HG03565 (cell line): ENCODE results near the gene DDX23.
"Not testable (repeated sequence)": the region's sequence is repeated elsewhere in the genome, so short reads cannot be mapped to it uniquely, and the experiment has no call there.

Experiments used
- ATAC-seq: cut with Tn5 transposase; IDR thresholded peaks from one replicate; pipeline ENCODE4 v1.9.1; 2021; ENCODE audit warnings: mild to moderate bottlenecking, moderate library complexity; ENCODE audit not compliant: unreplicated experiment

DDX23 gene

DNA sequence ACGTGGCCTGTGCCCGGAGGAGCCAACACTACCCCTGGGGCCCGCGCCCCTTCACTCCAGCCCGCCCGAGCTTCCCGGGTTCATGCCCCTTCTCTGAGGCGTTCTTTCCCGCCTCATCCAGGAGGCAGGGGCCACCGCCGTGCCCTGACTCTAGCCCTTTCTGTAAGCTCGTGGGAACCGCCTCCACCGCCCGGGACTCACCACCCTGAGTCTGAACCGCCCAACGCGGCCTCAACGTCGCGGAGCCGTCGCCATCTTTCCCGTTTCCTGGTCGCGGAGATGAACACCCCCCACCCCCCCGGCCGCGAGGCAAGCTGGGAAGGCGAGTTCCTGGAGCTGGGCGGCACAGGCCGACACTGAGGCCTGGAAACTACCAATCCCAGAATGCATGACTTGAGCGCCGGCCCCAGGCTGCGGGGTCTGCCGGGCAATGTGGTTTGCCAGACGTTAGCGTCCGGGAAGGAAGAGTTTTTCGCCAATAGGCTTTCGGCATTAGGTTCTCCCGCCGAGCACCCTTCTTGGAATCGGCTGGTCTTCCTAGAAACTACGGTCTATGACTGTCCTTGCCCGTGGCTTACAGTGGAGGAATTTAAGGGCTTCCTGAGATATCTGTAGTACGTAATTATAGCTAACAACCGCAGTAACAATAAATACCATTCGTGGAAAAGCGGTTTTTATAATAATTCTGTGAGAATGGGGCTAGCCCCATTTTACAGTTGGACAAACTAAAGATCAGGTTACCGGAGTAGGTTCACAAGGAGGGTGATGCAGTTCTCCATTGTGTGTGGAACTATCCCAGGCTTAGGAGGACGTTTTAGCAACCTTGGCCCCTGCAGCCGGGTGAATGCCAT is at the start of gene DDX23:
DDX23 (minus strand) TSS at position 281 of the 851 bp plus-strand sequence. CDS start 6,381 bp downstream, outside the sequence.
- ATAC-seq = peak; percentile 89

DNA sequence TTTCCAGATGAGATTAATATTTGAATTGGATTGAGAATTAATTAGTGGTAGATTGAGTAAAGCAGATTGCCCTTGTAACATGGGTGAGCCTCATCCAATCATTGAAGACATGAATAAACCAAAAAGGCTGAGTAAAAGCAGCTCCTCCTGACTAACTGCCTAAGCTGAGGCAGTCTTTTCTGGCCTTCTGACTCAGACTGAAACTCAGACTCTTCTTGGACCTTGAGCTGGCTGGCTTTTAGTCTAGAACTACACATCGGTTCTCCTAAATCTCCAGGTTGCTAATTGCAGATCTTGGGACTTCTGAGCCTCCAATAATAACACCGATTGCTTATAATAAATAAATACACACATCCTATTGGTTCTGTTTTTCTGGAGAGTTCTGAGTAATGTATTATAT is 49.3 kb upstream of the DDX23 start:
- ATAC-seq = no peak

DNA sequence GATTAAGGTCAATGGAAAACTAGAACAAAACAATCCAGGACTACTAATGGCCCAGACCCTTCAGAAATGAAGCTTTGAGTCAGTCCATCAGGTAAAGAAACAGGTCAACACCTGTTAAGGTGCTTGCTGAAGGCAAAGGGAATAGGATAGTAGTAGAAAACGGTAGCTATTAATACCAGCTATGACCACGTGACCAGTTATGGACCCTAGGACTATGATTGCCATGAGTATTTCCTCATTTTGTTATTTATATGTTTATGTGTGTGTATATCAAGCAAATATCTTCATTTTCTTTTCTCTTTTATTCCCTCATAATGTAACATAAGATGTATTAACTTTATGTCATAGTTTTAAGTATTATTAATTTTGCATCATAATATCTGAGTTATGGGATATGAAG is 47.7 kb upstream of the DDX23 start:
- no peak for ATAC-seq

DNA sequence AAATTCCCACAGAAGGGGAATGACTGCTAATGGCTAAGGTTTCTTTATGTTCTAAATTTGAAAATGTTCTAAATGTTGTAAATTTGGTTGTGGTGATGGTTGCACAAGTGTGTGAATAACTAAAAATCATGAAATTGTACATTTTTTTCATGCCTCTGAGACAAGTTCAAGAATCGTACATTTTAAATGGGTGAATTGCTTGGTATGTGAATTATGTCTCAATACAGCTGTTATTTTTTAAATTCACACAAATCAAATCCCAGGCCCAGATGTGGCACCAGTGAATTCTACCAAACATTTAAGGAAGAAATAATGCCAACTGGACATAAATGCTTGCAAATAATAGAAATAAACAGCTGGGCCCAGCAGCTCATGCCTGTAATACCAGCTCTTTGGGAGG is 42.3 kb upstream of the DDX23 start:
- ATAC-seq = no peak

DNA sequence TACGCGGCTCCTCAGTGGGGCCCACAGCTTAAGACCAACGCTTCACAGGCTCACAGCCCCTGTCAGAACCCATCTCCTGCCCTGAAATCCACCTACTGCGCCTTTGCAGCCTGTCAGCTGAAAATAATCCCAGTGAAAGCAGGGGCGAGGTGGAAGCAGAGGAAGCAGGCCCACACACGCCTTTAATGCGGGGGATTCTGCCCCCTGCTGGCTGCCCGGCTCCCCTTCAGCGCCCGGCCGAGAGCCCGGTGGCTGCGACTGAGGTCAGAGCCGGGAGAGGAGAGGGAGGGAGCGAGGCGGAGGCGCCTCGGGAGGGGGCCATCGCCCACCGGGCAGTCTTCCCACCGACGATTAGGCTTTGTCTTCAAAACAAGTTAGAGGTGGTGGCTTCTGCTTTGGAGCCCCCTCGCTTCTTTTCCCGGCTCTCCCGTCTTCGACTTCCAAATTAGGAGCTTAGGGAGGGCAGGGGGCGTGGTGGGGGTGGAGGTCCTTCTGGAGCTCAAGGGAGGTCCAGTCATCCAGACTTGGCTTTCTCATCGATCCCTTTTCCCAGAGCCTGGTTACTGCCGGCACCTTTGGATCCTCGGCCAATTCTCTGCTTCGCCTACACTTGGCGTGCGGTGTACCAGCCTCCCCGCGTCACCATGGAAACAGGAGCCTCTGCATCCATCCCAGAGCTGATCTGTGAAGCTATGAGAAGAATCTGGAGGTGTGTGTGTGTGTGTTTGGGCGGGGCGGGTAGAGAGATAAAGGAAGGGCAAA is 38.9 kb upstream of the DDX23 start:
- peak; percentile 45 for ATAC-seq

DNA sequence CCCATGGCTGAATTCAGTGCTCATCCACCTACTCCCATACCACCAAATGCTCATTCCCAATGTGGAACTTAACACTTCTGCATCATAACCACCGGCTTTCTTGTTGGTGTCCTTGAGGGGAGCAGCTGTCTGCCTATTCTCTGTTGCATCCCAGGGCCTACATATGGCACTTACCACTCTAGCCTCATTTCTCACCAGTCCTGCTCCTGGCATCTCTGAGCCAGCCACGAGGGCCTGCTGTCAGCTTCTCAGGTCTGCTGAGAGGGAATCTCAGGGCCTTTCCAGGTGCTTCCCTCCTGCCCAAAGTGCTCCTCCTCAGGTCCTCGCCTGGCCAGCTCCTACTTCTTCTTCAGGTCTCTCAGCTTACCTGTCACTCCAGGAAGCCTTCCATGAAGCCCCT is 37.7 kb upstream of the DDX23 start:
- no peak for ATAC-seq

DNA sequence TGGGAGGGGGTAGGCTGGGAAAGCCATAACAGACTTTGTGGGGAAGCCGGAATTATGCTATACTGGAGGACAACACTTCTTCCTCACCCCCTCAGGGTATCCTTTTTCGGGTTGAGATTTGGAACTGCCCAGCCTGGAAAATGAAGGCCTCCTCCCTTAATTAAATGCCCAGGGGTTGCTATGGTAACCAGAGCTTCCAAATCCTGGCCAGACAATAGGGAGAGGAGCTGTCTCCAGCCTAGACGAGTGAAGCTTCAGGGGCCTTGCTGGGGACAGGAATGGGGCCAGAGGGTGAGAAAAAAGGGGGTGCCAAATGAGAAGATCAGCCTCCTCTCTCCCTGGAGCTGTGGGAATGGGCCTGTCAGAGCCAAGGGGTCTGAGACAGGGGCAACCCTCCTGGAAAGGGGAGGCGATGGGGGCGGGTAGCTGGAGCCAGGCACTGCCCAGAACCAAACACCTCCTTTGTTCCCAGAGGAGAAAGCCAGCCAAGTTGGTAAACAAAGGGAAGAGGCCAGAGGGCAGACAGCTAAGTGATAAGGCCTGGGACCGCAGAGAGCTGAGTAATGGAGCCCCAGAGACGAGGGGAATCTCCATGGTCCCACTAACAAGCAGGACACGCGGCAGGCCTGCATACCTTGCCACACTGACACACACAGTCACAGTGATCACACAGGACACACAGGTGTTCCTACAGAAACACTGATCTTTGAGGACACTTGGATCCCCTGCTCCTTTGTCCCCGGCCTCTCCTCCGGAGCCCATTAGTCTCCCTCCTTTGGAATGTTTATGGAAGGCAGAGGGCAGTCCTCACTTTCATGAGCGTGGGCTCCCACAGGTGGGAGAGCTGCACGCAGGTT is 31.6 kb upstream of the DDX23 start:
- no peak for ATAC-seq

DNA sequence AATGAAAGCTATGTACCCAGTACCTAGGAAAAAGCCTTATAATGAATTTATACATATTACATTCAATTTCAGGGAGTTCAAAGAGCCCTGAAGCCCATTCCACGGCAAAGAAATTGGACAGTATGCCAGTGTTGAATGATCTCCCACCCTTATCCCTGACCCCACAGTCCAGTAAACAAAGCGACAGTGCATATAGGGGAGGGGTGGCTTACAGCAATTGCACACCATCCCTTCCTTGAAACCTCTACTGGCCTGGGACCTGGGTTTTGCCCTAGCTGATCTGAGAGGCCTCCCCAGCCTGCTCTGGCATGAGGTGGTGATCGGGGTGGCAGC is 31.0 kb upstream of the DDX23 start:
- no peak for ATAC-seq

DNA sequence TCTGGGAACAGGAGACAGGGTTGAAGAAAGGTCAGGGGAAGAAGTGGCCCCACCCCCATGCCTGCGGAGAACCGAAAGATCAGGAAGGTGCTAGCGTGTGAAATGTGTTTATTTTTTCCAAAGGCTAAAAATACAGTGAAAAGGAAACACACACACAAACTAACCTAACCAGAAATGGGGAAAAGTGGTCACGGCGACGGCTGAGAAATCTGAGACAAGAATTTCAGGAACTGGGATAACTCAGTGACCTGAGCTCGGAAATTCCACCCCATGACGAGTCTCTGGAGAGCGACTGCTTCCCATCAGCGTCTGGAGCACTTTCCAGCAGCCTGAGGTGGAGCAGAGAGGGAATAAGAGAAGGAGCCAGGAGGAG is 30.3 kb upstream of the DDX23 start:
- ATAC-seq = no peak

DNA sequence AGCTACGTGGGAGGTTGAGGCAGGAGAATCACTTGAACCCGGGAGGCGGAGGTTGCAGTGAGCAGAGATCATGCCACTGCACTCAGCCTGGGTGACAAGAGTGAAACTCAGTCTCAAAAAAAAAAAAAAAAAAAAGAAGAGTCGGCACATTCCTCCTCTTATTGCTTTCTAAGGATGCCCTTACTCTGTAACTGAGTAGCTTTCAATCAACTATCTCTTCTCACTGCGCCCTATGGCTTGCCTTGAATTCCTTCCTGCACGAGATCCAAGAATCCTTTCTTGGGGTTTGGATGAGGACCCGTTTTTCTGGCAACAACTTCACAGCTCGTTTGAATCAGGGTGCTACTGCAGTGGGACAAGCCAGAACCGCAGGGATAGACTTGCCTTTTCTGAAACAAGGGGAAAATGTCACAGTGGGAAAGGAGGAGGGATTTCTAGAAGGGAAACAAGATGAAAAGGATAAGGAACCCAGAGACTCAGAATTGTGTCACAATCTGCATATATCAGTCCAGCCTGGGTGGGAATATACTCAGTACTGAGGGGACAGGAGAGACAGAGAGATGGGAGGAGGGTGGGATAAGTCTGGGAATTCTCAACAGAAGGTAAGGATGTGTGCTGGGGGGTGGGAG is 29.8 kb upstream of the DDX23 start:
- ATAC-seq = no peak

DNA sequence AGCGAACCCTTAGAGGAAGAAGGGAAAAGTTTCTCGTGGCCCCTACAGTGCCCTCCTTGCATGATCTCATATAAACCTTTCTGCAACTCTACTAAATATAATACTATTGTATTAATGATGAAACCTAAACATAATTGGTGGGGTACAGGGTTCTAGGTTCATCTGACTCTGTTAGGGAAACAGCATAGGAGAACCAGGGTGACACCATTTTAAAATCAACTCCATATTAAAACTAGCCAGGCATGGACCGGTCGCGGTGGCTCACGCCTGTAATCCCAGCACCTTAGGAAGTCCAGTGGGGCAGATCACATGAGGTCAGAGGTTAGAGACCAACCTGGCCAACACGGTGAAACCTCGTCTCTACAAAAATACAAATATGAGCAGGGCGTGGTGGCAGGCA is 28.7 kb upstream of the DDX23 start:
- ATAC-seq = no peak

DNA sequence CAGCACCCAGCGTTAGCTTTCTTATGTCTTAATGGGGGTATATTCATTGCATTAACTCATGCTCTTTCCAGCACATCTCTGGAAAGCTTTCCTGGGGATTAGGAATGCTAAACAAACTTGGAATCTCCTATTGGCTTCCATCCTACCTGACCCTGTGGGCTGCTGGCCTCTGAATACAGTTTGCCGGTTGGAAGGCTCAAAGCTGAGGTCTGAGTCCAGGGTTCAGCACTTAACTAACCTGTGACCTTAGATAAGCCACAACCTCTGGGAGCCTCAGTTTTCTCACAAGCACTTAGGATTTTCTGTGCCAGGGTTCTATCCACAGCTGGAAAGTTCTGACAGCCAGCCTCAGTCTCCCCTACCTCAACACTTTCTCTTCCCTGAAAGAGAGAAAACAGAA is 26.6 kb upstream of the DDX23 start:
- ATAC-seq = no peak

DNA sequence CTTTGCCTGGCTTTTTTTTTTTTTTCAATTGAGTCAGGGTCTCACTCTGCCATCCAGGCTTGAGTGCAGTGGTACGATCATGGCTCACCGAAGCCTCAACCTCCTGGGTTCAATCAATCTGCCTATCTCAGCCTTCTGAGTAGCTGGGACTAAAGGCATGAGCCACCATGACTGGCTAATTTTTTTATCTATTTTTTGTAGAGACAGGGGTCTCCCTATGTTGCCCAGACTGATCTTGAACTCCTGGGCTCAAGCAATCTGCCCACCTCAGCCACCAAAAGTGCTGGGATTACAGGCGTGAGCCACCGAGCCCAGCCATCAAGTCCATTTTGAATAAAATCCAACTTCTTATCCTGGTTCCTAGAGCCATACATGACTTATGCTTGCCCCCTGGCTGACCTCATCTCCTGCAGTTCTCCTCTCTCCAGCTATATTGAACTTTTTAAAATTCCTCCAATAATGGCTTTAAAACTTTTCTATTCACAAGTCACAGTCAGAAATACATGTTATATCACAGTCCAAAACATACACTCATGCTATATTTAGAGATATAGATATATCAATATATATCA is 24.1 kb upstream of the DDX23 start:
- ATAC-seq = no peak

DNA sequence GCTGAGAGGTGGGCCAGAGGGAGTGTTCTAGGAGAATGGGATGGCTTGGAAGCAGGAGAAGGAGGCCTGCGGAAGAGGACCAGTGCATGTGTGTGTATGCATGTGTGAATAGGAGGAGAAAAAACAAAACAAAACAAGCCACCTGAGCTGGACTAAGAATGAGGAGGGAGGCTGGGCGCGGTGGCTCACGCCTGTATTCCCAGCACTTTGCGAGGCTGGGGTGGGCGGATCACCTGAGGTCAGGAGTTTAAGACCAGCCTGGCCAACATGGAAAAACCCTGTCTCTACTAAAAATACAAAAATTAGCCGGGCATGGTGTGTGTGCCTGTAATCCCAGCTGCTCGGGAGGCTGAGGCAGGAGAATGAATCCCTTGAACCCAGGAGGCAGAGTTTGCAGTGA is 21.6 kb upstream of the DDX23 start:
- ATAC-seq = not testable (repeated sequence)

DNA sequence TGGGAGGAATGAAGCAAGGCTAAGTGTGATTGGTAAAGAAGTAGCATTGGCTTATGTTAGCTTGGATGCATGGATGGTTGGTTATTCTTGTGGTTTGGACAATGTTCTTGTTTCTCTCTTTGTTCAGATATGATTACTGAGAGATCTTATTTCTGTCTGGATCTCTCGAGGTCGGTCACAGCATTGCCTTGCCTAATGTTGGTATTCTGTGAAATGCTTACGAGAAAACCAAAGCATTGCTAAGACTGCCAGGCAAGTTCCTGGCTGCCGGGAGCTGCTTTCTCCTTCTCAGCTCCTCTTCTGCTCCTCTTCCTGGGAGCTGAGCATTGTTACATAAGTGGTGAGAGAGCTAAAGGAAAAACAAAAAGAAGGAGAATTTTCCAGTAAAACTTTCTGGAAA is 21.1 kb upstream of the DDX23 start:
- ATAC-seq = no peak

DNA sequence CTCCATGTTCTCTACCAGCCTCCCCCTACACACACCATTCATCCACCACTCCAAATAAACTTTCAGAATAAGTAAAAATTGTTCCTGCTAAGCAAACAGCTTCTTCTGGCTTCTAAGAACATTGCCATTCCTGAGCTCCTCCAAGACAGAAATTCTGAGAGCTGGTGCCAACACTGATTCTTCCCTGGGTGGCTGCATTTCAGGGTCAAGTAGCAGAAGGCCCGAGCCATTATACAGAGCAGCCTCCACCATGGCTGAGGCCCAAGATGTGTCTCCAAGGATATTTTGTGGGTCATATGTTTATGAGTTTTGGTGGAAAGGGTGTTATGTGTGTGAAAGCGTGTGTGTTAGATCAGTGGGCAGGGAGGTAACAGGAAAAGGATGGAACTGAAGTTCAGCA is 17.2 kb upstream of the DDX23 start:
- ATAC-seq = no peak

DNA sequence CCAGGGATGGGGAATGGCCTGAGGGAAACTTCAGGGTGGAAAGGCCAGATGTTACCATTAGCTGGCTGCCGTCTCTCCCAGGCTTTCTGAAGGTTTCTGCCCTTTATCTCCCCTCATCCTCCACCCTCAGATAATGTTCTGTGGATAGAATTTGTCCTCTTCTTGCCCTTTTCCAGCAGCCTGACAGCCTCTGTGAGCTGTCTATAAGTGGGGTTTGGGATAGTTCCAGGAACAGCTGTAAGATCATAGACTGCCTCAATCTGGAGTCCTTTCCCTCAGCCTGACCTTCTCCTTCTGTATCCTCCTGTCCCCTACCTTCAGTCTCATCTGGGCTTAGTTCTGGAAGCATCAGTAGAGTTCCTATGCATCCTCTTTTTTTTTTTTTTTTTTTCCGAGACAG is 16.5 kb upstream of the DDX23 start:
- no peak for ATAC-seq

DNA sequence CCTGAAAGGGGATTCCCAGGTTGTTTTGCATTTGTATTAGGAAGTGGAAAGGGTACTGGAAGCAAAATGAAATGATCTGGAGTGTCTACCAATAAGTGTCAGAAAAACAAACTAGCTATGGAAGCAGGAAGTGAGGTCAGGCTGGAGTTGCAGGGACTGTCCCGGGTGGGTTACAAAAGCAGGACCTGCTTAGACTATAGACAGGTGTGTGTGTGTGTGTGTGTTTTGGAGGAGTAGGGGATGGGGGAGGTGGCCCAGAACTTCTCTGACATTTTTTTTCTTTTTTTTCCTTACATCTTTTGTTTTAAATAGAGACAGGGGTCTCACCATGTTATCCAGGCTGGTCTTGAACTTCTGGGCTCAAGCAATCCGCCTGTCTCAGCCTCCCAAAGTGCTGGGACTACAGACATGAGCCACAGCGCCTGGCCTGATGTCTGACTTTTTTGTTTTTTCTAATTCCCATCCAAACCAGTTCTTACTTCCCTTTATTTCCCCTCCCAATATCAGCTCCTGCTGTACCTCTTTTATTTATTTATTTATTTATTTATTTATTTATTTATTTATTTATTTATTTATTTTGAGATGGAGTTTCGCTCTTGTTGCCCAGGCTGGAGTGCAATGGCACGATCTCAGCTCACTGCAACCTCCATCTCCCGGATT is 14.2 kb upstream of the DDX23 start:
- no peak for ATAC-seq

DNA sequence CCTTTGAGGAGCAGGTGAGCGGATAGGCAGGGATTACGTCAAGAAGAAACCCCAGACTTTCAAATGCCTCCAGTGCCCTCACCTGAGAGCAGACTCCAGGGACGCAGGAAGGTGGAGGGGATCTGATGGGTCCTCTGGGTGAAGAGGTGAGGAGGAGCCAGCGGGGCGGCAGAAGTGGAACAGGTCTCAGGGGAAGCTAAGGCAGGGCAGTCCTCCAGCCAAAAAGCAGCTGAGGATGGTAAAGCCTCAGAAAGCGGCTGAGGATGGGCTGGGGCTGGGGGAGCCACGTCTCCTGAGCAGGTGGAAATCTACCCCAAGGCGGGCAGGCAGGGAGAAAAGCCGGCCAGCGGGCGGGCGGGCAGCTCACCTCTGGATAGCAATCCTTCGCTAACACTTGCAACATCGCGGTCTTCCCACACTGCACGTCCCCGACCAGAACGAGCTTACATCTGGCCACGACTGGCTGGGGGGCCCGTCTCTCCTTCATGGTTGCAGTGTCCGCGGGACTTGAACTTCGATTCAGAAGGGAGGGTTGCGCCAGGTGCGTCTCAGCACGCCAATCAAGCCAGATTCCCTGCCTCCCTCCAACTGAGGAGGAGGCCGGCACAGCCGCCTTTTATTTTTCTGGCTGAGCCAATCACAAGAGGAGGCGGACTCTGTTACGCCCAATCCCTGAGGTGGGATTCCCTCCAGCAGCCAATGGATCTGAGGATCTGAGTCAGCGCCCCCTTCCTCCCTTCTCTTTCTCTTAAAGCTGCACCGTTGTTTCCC is 13.5 kb upstream of the DDX23 start, which contains the start of gene RND1:
RND1 (minus strand) TSS at position 590 of the 771 bp plus-strand sequence; CDS start at position 487, 103 bp downstream.
- peak; percentile 89 for ATAC-seq
